HG03521 (cell line): ENCODE measurements around the gene GIPR.
"Not testable (repeated sequence)": the region's sequence is repeated elsewhere in the genome, so short reads cannot be mapped to it uniquely, and the experiment has no call there.

Source experiments
- ATAC-seq: cut with Tn5 transposase; IDR thresholded peaks from one replicate; pipeline ENCODE4 v1.9.1; 2021; ENCODE audit warnings: mild to moderate bottlenecking, moderate library complexity; ENCODE audit not compliant: unreplicated experiment

The GIPR gene, protein sequence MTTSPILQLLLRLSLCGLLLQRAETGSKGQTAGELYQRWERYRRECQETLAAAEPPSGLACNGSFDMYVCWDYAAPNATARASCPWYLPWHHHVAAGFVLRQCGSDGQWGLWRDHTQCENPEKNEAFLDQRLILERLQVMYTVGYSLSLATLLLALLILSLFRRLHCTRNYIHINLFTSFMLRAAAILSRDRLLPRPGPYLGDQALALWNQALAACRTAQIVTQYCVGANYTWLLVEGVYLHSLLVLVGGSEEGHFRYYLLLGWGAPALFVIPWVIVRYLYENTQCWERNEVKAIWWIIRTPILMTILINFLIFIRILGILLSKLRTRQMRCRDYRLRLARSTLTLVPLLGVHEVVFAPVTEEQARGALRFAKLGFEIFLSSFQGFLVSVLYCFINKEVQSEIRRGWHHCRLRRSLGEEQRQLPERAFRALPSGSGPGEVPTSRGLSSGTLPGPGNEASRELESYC

DNA sequence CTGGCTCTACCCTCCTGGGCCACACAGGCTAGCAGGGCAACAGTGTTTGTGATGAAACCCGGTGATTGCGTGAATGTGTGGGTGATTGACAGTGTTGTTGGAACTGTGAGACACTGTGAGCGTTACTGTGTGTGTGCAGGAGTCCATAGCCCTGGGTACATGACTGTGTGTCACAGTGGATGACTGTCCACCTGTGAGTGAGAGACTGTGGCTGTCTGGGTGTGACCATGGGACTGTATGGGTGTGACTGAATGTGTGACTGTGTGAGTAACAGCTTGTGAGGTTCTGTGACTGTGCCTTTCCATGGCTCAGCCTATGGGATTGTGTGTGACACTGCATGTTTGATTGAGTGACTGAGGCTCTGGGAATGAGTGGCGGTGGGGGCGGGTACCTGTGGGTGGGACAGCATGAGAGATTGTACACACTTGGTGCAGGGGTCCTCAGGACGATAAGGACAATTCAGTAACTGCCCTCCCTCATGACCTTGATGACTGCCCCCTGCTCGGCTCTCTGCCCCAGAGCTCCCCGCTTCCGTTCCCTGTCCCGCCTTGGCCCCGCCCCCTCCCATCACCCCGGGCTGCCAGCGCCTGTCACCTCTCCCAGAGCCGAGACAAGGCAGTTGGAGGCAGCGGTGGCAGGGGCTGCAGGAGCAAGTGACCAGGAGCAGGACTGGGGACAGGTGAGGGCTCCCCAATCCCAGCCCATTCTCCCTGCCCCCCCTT lies at the start of gene GIPR:
TSS of gene GIPR (plus strand) at position 602 of the 722 bp plus-strand sequence. CDS start 1,300 bp downstream, outside the sequence.
- ATAC-seq, result no peak

DNA sequence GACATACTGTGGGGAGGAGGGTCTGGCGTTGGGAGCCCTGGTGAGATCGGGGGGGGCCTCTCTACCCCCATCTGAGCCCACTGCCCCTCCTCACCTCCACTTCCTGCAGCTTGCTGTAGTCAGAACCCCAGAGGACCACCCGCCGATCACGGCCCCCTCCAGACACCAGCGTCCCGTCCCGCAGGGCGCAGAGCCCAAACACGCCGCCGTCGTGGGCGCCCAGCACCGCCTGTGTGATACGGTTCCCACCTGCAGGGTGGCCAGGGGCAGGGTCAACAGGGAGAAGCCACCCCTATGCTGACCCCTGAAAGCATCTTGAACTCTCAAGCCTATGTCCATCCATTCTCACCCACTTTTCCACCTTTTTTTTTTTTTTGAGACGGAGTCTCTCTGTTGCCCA lies 46.6 kb upstream of the GIPR start:
- no peak for ATAC-seq

DNA sequence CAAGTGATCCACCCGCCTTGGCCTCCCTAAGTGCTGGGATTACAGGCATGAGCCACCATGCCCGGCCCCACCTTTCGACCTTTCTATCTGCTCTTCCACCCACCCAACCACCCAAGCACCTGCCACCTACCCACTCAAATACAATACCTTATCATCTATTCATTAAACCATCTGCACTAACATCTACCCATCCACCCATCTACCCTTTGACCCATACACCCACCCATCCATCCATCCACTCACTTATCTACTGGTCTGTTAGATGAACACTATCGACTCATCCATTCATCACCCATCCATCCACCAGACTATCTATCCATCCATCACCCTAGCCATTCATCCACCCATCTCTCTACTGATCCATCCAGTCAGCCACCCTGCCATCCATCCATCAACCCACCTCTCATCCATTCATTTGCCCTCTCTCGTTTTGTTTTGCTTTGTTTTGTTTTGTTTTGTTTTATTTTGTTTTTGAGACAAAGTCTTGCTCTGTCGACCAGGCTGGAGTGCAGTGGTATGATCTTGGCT lies 46.0 kb upstream of the GIPR start:
- no peak for ATAC-seq

DNA sequence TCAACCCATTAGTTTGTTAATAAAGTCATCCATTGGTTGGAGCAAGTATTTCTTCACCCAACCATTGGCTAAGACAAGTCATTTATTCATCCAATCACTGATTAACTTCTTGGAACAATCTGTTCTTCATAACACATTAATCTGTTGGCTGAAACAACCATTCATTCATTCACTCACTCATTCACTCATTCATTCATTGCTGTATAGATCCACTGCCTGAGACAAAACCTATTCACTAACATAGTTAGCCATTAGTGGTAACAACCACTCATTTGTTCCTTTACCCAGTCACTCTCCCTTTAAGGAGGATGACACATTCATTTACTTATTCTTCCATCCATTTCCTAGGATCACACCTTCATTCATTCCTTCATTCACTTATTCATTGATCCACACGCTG lies 44.0 kb upstream of the GIPR start:
- ATAC-seq, result no peak

DNA sequence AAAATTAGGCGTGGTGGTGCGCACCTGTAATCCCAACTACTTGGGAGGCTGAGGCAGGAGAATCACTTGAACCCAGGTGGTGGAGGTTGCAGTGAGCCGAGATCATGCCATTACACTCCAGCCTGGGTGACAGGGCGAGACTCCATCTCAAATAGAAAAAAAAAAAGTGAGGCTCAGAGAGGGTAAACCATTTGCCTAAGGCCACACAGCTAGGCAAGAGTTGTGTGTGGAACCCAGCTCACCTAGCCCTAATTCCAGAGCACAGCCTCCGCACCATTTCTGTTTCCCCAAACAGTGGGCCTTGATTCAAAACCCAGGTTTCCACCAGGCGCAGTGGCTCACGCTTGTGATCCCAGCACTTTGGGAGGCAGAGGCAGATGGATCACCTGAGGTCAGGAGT lies 39.8 kb upstream of the GIPR start:
- ATAC-seq, result not testable (repeated sequence)

DNA sequence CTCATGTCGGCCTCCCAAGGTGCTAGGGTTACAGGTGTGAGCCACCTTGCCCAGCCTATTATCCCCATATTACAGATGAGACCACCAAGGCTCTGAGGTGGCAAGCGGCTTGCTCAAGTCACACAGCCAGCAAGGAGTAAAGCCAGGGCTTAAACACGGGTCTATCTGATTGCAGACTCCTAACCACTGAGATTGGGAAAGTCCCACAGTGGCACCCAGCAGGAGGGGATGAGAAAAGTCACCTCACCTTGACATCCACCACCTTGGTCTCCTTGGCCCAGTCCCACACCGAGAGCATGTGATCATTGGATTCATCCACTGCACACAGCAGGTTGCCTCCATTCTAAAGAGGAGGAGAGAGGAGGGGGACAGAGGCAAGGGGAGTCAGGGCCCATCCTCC lies 38.3 kb upstream of the GIPR start:
- ATAC-seq, result no peak

DNA sequence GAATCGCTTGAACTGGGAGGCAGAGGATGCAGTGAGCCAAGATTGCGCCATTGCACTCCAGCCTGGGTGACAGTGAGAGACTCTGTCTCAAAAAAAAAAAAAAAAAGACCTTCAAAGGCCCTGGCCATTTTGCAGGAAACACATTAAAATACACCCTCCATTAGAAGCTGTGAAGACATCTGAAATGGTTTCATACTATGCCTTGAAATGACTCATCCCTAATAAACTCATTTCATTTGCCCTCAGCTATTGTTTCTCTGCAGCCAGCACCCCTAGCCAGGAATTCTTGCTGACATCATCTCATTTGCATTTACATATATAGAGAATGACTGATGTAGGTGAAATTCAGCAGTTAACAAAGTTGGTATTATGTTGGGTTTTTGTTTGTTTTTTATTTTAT lies 37.6 kb upstream of the GIPR start:
- ATAC-seq, result no peak

DNA sequence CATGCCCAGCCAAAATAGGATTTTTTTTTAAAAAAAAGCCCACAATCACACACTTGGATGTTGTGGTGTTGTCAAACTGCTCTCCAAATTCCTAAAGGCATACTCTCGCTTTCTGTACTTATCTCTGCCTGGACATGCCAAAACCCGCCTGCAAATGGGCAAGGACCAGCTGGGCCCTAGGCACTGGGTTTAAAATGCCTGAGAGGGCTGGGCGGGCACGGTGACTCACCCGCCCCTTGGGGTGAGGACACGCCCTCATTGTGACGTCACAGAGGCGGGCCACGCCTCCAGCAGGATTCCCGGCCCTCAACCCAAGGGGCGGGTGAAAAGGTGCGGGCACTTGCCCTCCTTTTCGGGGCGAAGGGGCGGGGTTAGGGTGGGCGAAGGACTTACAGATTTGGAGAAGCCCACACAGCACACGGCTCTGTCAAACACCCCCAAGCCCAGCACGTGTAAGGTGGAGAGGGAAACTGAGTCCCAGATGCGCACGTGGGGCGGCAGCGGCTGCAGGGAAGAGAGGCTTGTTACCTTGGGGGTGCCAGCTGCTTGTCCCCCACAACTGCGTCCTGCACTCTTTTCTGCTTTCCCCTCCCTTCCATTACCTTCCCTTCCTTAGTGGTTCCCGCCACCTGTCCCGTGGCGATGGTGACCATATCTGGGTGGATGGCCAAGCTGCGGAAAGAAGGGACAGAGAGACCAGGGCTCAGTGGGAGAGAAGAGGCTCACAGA lies 35.4 kb upstream of the GIPR start:
- no peak for ATAC-seq

DNA sequence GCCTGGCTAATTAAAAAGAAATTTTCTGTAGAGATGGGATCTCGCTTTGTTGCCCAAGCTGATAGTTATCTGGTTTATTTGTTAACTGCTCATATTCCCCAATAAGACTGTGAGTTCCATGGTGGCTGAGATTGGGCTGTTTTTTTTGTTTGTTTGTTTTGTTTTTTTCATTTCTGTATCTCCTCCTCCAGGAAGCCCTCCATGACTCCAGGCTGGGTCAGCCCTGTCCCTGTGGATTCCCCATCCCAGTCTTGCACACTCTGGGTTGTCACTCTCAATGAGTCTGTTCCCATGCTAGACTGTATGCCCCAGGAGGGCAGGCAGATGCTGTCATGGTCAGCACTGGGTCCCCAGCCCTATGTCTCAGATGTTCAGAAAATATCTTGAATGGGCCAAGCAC lies 31.7 kb upstream of the GIPR start:
- ATAC-seq, result no peak

DNA sequence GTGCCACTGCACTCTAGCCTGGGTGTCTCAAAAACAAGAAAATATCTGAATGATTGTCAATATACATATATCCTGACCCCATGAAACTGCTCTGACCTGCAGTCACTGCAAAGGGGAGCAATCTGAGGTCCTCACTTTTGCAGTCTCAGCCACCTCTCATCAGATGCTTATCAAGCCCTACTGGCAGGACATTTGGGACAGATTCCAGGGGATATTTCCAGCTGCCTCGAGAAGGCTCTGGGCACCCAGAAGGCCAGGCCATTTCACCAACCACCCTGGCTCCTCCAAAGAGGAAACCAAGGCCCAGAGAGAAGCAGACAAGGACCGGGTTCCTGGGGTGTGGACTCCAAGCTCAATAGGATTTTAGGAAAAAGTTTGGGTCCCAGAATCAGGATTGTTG lies 31.1 kb upstream of the GIPR start:
- ATAC-seq, result no peak

DNA sequence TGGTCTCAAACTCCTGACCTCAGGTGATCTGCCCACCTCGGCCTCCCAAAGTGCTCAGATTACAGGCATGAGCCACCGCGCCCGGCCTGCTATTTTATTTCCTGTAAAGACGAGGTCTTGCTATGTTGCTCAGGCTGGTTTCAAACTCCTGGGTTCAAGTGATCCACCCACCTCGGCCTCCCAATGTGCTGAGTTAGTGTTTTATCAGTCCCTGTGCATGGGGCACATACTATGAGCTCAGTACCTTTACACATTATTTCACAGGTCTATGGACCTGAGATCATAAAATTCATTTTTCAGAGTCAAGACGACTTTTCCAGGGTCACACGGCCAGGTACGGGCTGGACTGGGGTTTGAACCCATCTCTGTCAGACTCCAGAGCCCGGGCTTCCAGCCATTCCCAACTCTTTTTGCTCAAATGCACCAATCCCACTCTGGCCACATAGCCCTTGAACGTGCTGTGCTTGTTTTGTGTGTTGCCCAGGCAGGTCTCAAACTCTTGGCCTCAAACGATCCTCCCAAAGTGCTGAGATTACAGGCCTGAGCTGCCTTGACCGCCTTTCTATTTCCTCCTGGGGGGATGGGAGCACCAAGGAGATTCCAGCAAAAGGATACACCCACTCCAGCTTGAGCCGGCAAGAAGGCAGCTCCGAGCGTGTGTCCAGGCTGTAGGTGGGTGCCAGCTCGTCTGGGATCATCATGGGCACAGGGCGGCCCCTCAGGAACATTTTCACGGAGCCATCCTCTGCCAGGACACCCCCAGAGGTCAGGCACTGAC lies 29.9 kb upstream of the GIPR start:
- no peak for ATAC-seq

DNA sequence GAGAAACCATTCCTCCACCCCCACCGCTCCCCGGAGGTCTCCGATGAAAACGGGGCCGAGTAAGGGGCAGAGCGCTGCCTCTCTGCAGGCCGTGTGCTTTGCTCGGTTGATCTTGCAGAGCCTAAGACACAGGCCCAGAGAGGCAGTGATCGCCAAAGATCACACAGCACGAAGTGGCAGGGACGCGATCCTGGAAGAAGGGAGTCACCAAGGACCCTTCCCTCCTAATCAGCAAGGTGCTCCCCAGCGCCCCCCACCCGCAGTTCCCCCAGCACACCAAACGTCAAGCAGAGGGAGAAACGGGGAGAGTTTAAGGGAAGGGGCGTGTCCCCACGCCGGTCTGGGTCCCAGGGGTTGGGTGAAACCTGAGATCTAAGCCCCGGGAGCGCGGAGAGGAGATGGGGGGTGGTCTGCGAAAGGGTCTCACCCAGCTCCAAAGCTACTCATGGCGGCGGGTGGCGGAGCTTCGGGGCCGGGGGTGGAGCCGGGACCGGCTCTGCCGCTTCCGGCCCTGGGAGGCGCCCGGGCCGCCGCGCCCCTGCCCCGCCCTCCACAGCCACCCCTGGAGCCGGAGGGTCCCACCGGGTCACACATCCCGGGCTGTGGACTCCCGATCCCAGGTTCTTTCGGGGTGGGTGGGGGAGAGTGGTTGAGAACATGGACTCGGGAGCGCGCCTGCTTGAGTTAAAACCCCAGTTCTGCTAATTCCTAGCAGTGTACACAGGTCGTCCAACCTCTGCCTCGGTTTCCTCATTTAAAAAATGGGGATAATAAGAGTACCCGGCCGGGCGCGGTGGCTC lies 28.9 kb upstream of the GIPR start, which contains the start of gene EML2:
TSS of gene EML2 (minus strand) at position 468 of the 800 bp plus-strand sequence. CDS start at position 447, 21 bp downstream.
- no peak for ATAC-seq

DNA sequence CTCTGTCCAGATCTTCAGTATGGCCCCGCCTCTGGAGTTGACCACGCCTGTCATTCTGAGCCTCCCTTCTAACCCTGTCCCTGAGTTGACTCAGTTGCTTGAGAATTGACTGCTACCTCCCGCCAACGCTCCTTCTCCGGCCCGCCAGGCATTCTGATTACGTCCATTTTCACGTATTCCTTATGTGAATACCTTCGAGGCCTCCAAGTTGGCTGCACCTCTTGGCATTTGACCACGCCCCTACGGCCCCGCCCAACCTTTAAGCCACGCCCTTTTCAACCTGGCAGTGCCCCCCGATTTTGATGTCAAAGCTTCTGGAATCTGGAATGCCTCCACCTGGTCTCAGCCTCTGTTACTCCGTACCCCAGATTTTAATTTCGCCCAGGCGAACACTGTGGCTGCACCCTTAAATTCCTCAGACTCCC lies 27.2 kb upstream of the GIPR start:
- no peak for ATAC-seq

DNA sequence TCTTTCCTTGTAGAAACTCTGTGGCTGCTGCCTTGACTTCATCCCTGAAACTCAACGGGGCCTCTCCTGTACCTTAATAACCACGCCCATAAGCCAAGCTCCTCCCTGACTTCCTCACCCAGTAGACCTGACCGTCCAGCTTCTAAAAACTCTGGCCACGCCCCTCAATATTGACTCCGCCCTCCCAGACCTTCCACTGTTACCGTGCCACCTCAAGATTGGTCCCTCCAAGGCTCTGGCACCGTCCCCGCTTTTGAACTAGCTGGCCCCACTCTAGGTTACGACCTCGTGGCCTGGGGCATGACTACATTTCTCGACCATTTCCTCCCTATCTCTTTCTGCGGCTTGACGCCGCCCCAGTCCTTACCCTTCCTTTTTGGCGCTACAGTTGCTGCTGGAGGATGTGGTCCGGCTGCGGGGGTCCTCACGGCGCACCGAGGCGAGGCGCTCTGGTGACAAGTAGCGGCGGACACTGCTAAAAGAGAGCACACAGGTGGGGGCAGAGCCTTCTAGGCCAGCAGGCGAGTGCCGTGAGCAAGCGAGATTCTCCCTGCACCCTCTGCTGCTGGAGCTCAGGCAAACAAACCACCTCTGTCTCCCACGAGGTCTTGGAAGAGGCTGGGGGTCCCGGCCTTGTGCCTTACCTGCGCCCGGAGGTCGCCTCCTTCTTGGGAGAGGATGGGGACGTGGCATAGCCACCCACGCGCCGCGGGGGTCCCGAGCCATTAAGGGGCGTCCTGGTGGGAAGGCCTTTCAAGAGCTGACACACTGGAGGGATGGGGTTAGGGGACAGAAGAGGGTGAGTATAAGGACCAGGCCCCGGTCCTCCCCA lies 26.5 kb upstream of the GIPR start:
- peak; percentile 38 for ATAC-seq

DNA sequence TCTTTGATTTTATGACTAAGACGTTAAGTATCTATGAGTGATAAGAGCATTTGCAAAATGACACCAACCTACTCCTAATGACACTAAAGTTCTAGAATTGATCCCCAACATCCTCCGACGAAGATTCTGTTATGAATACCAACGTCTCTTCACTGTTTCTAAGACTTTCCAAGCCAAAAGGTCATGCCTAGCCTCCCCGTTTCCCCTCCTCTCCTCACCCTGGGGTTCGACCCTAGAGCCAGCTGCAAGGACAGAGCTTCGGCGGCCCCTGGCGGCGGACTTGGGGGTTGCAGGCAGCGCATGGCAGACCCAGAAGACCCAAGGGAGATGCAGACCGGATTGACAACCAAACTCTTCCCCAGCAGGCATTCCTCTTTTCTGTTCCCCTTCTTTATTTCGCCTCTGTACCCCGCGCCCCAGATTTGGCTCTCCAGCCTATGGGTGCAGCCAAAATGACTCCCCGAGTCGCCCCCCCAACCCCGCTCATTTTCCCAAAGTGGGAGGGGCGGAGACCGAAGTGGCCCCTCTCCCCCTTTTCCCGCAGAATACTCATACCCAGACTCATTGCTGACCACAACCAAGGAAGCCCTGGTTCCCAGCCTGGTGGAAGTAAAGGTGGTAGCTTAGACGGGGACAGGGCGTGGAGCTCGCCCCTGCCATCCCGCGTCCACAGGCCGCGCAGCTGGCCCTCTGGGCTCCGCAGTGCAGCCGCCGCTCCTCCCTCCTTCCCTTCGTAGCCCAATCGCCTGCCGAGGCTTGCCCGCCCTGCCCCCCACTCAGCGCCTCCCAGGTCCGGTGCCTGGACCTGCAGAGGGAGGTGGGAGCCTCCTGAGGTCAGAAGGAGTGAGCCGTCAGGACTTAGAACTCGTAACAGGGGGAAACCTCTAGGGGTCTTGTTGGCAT lies 24.7 kb upstream of the GIPR start:
- ATAC-seq, result no peak

DNA sequence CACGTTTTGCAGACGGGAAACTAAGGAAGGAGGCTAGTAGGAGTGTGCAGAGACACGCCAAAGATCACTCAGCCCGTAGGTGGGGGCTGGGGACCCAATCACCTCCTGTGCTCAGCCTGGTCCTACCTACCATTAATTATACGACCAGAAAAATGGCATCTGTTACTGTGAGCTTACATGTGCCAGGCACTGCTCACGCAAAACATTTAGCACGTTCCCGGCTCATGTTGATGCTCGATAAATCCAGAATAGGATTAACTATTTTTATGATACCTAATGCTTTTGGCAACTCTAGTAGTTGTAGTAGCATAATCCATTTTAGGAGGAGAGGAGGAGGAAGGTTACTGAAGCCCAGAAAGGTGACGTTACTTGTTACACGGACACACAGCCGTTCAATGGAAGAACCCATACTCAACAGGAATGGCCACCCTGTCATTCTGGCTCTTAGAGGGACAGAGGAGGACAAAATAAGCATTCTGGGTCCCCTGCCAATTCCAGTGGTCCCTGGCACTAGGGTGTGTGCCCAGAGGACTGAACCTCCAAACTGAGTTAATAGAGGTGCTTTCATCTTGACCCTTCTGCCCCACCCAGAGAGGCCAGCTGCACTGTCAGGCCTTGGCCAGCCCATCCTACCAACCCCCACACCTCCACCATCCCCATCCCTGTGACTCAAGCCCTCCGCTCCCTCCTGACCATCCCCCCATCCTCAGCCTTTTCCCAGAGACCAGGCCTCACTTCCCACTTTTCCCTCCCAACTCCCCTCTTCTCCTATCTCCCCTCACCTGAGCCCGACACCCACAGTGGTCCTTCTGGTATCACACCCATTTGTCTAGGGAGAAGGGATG lies 23.9 kb upstream of the GIPR start:
- no peak for ATAC-seq
